Astrocyte (in vitro differentiated cells and primary cell): Measurements from ENCODE around the gene RTBDN.

Experiments used
- CTCF ChIP-seq: IDR thresholded peaks from 2 replicates; pipeline ENCODE4 v1.5.1; 2011; ENCODE audit warnings: low read depth, mild to moderate bottlenecking, inconsistent platforms, low read length, moderate library complexity; ENCODE audit not compliant: insufficient read depth
- EZH2 ChIP-seq: IDR thresholded peaks from 2 replicates; pipeline ENCODE4 v1.6.1; 2012; ENCODE audit warnings: mild to moderate bottlenecking, low read length, inconsistent platforms; ENCODE audit not compliant: insufficient read depth

GRCh38 chr19:12800923-12801465, 33.4 kb downstream of the RTBDN start:
- peak; percentile 37 for TF ChIP-seq EZH2
- TF ChIP-seq CTCF: no peak
